K562 (cell line): Measurements from ENCODE around the gene ZNF574. TPM values are rescaled to one million over a fixed set of nuclear protein-coding genes. Genes with fewer than 3 reads are reported as not detected.

Source experiments
- BHLHE40 ChIP-seq: IDR thresholded peaks from 2 replicates; pipeline ENCODE4 v1.6.1; 2011; ENCODE audit warnings: low read length, improper control_type of control experiment
- CBX8 ChIP-seq: fragments of 200-600 bp; sonication (generic); IDR thresholded peaks from 2 replicates; pipeline ENCODE4 v1.6.1; 2012; ENCODE audit warnings: borderline replicate concordance, mixed run types, low read depth, mild to moderate bottlenecking, moderate library complexity, mixed read lengths, low read length, control low read depth, inconsistent platforms; ENCODE audit not compliant: poor library complexity, severe bottlenecking; ENCODE audit errors: extremely low read depth
- CREBBP ChIP-seq: IDR thresholded peaks from one replicate; pipeline ENCODE4 v1.6.1; 2012; ENCODE audit warnings: low read depth, mild to moderate bottlenecking, control low read depth, inconsistent platforms, low read length
- MYNN ChIP-seq, 2 experiments: sonication (generic); formaldehyde crosslinking in 1 of 2; IDR thresholded peaks; 2 replicates each; pipeline versions ENCODE4 v1.5.0 to v1.6.1; 2016 to 2020; ENCODE audit warnings: antibody characterized with exemption in 1 of 2, missing genetic modification reagents in 1 of 2
- NFIX ChIP-seq: fragments of 250-450 bp; sonication (Bioruptor Pico); IDR thresholded peaks from 2 replicates; pipeline ENCODE4 v1.4.0; 2020; ENCODE audit warnings: low read depth, mild to moderate bottlenecking, moderate library complexity
- NR3C1 ChIP-seq: sonication (generic); formaldehyde crosslinking; IDR thresholded peaks from 2 replicates; pipeline ENCODE4 v1.8.1; 2022; ENCODE audit warnings: missing genetic modification reagents
- RCOR1 ChIP-seq, 2 experiments: IDR thresholded peaks; 2 replicates each; pipeline ENCODE4 v1.6.1; 2012; ENCODE audit warnings: low read depth in 2 of 2, low read length in 2 of 2, borderline replicate concordance in 1 of 2, improper control_type of control experiment in 1 of 2
- RFX1 ChIP-seq: fragments of 450-650 bp; IDR thresholded peaks from 2 replicates; pipeline ENCODE4 v1.6.1; 2016; ENCODE audit warnings: mild to moderate bottlenecking, moderate library complexity
- SP1 ChIP-seq: sonication (generic); formaldehyde crosslinking; IDR thresholded peaks from 2 replicates; pipeline ENCODE4 v1.8.1; 2022; ENCODE audit warnings: mild to moderate bottlenecking, missing genetic modification reagents
- SP2 ChIP-seq: IDR thresholded peaks from 2 replicates; pipeline ENCODE4 v1.6.1; 2011; ENCODE audit warnings: mild to moderate bottlenecking, low read depth, low read length, moderate library complexity; ENCODE audit not compliant: poor library complexity, severe bottlenecking; ENCODE audit errors: extremely low read depth
- SRSF7 ChIP-seq: fragments of 200-400 bp; formaldehyde crosslinking; optimal IDR thresholded peaks from 2 replicates; pipeline ENCODE3; 2017; ENCODE audit warnings: mild to moderate bottlenecking, low read depth, low read length
- TAF15 ChIP-seq: fragments of 200-400 bp; formaldehyde crosslinking; IDR thresholded peaks from 2 replicates; pipeline ENCODE4 v1.6.1; 2017; ENCODE audit warnings: mild to moderate bottlenecking, low read depth, low read length, moderate library complexity
- TBP ChIP-seq: optimal IDR thresholded peaks from 2 replicates; pipeline ENCODE3; 2011; ENCODE audit warnings: low read depth, low read length, improper control_type of control experiment
- USF1 ChIP-seq: sonication (generic); formaldehyde crosslinking; IDR thresholded peaks from 2 replicates; pipeline ENCODE4 v1.9.0; 2022; ENCODE audit warnings: mild to moderate bottlenecking, missing genetic modification reagents
- ZNF512 ChIP-seq: IDR thresholded peaks from 2 replicates; pipeline ENCODE4 v1.6.1; 2016; ENCODE audit warnings: missing genetic modification characterization, missing compliant biosample characterization
- polyA plus RNA-seq, 8 experiments: library from polyadenylated mRNA; depleted of rRNA in 4 of 8; stranded (reverse) in 5 of 8; unstranded in 3 of 8; fragments of >200 nt; fragmentation: Nextera tagmentation in 2 of 8; fragmentation: Illumina TruSeq in 1 of 8; extraction: Ambion mirVana in 2 of 8; extraction: Trizol in 1 of 8; gene quantifications; 2 replicates each; pipeline versions ENCODE4 v1.2.1 to v1.2.3, GENCODE V29; 2011 to 2014; ENCODE audit warnings: inconsistent platforms in 1 of 8, missing spikeins in 1 of 8
- total RNA-seq, 7 experiments: library from RNA; depleted of rRNA in 6 of 7; stranded (reverse); fragments of >200 nt in 6 of 7; fragmentation: Illumina TruSeq in 2 of 7; extraction: Trizol in 2 of 7; gene quantifications; 2 replicates each; pipeline versions ENCODE4 v1.2.1 to v1.2.3, GENCODE V29; 2011 to 2021; ENCODE audit warnings: low replicate concordance in 1 of 7
- TF ChIP-seq, protein P1 (sequence below): fragments of 250-450 bp; sonication (Bioruptor Pico); IDR thresholded peaks from 2 replicates; pipeline ENCODE4 v1.4.0; 2020; ENCODE audit warnings: mild to moderate bottlenecking
- TF ChIP-seq, protein P2 (sequence below): sonication (generic); formaldehyde crosslinking; IDR thresholded peaks from 2 replicates; pipeline ENCODE4 v1.8.1; 2023; ENCODE audit warnings: mild to moderate bottlenecking, missing genetic modification reagents
- TF ChIP-seq, protein P3 (sequence below): sonication (generic); formaldehyde crosslinking; IDR thresholded peaks from 2 replicates; pipeline ENCODE4 v1.8.0; 2022; ENCODE audit warnings: missing genetic modification reagents, mild to moderate bottlenecking, moderate library complexity, borderline replicate concordance

Gene ZNF574
- total and polyA plus RNA-seq, 9 of the 15 experiments (the other 6 are each of a cell fraction or from before 2014, with no cell fraction given): 0.24 to 20.7 (median 8.4) TPM

- no peak for TF ChIP-seq SRSF7
- TF ChIP-seq, protein P1, sequence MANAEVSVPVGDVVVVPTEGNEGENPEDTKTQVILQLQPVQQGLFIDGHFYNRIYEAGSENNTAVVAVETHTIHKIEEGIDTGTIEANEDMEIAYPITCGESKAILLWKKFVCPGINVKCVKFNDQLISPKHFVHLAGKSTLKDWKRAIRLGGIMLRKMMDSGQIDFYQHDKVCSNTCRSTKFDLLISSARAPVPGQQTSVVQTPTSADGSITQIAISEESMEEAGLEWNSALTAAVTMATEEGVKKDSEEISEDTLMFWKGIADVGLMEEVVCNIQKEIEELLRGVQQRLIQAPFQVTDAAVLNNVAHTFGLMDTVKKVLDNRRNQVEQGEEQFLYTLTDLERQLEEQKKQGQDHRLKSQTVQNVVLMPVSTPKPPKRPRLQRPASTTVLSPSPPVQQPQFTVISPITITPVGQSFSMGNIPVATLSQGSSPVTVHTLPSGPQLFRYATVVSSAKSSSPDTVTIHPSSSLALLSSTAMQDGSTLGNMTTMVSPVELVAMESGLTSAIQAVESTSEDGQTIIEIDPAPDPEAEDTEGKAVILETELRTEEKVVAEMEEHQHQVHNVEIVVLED (CRISPR knock-in tag): no peak
- no peak for TF ChIP-seq CREBBP
- no peak for TF ChIP-seq BHLHE40
- TF ChIP-seq RFX1: peak; percentile 98
- no peak for TF ChIP-seq NFIX (CRISPR knock-in tag)
- TF ChIP-seq TBP: no peak
- TF ChIP-seq, protein P2, sequence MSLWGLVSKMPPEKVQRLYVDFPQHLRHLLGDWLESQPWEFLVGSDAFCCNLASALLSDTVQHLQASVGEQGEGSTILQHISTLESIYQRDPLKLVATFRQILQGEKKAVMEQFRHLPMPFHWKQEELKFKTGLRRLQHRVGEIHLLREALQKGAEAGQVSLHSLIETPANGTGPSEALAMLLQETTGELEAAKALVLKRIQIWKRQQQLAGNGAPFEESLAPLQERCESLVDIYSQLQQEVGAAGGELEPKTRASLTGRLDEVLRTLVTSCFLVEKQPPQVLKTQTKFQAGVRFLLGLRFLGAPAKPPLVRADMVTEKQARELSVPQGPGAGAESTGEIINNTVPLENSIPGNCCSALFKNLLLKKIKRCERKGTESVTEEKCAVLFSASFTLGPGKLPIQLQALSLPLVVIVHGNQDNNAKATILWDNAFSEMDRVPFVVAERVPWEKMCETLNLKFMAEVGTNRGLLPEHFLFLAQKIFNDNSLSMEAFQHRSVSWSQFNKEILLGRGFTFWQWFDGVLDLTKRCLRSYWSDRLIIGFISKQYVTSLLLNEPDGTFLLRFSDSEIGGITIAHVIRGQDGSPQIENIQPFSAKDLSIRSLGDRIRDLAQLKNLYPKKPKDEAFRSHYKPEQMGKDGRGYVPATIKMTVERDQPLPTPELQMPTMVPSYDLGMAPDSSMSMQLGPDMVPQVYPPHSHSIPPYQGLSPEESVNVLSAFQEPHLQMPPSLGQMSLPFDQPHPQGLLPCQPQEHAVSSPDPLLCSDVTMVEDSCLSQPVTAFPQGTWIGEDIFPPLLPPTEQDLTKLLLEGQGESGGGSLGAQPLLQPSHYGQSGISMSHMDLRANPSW (CRISPR knock-in tag): no peak
- TF ChIP-seq USF1: no peak
- peak; percentile 40 to 97; a peak in 3 of 4 replicates for TF ChIP-seq RCOR1 (IDR thresholded peaks at IDR 0.05; ENCODE audit: borderline replicate concordance in 1 of 2, low read depth in 2 of 2, low read length in 2 of 2)
- no peak for TF ChIP-seq TAF15
- TF ChIP-seq, protein P3, sequence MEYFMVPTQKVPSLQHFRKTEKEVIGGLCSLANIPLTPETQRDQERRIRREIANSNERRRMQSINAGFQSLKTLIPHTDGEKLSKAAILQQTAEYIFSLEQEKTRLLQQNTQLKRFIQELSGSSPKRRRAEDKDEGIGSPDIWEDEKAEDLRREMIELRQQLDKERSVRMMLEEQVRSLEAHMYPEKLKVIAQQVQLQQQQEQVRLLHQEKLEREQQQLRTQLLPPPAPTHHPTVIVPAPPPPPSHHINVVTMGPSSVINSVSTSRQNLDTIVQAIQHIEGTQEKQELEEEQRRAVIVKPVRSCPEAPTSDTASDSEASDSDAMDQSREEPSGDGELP: 0 out of 2 replicates have a peak, but pooled peaks have one; percentile 30
- TF ChIP-seq MYNN (IDR thresholded peaks at IDR 0.05): peak; percentile 25; the same call in 1 of the 2 replicates
- no peak for TF ChIP-seq MYNN (CRISPR knock-in tag; IDR thresholded peaks at IDR 0.05)
- no peak for TF ChIP-seq SP1 (CRISPR knock-in tag)
- no peak for TF ChIP-seq NR3C1
- no peak for TF ChIP-seq SP2
- TF ChIP-seq CBX8: no peak
- TF ChIP-seq ZNF512: peak; percentile 77
- TF ChIP-seq, all 486 proteins: peak for 15
Measured at GRCh38 chr19:42066075-42066754, 9.8 kb upstream of the ZNF574 start (continued).
